Endometrial microvascular endothelial cells (primary cell): ENCODE data around the gene FOS. TPM values are rescaled to one million over a fixed set of nuclear protein-coding genes. Genes with fewer than 3 reads are reported as not detected.

ENCODE experiments used
- in situ Hi-C: cut with HindIII; loops from 2 replicates; pipeline ENCODE4 v1.10.0; 2017; ENCODE audit warnings: low sequenced_read_pairs, low pct_unique_long_range_greater_than_20kb; ENCODE audit errors: inconsistent ontology term
- total RNA-seq: library from RNA; depleted of rRNA; stranded (reverse); fragments of >200 nt; gene quantifications from one replicate; pipeline ENCODE4 v1.2.3, GENCODE V29; 2015; ENCODE audit errors: inconsistent ontology term

Gene FOS
- total RNA-seq, 1 donor from 2014 or later: 16.9 TPM

DNA sequence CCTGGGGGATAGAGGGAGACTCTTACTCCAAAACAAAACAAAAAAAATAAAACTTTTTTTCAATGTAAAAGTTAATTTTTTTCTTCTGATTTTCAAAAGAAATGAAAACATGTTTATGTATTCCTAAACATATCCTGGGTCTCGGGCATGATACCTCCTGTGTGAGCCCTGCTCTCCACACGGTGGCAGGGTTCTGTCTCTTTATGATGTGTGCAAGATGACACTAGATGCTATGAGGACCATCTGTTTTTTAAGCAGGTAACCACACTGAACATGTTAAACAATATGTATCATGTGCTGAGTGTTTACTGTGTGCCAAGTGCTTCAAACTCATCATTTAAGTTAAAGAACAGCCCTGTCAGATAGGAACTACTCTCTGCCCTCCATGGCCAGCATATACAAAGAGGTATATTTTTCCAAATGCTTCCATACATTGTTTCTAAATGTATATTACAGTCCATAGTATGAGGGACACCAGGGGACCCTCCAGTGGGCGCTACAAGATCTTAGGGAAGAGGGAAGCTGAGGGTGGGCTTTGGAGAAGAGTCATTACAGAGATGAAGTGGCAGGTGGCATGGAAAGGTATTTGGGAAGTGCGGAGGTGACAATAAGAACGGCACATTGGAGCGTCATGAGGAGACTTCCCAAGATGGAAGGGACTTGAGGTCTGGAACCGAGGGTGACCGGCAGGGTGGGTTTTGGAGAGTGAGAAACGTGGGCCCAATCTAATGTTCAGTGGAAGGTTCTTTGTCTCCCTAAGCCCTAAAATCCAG lies 28.5 kb downstream of the FOS start:
- in situ Hi-C loops: loop anchor here (10.0 kb wide), 1 partner anchor 182 kb away; the partner anchor contains the start of gene NEK9

DNA sequence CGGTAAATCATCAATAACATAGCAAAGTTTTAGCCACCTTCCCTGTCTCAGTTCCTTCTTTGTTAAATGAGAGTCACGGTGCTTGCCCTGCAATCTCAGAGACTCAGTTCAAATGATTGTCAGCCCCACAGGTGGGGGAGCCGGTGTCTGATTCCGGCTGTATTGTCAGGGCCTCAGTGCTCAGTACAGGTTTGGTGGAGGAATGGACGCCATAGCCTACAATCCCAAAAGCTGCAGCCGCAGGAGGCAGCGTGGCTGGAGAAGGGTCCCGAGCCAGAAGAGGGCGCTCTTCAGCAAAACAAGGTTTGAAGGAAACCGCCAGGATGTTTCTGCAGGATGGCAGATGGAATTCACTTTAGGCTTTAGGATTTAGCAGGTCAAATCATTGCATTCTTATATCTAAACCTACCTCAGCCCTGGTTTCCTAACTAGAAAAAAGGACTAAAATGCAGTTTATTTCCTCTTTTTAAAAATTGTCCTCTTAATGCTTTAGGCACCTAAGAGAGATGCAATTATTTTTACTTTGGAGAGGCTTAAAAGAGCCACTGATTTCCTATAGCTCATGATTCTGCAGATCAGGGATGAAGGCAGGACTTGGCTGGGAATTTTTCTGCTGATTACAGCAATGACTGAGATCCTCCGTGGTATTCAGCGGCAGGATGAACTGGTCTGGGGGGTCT lies 29.2 kb downstream of the FOS start:
- in situ Hi-C loops: loop anchor here (10.0 kb wide), 1 partner anchor 183 kb away; the partner anchor contains the start of gene NEK9

- in situ Hi-C loops: loop anchor here (10.0 kb wide), 1 partner anchor 184 kb away; the partner anchor contains the start of gene NEK9
Measured at GRCh38 chr14:75308991-75309390, 30.4 kb downstream of the FOS start.

DNA sequence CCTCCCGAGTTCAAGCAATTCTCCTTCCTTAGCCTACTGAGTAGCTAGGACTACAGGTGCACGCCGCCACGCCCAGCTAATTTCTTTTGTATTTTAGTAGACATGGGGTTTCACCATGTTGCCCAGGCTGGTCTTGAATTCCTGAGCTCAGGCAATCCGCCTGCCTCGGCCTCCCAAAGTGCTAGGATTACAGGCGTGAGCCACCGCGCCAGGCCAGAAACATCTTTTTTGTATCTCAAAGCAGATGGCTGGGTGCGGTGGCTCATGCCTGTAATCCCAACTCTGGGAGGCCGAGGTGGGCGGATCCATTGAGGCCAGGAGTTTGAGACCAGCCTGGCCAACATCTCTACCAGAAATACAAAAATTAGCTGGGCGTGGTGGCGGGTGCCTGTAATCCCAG lies 30.9 kb downstream of the FOS start:
- in situ Hi-C loops: loop anchor here (10.0 kb wide), 1 partner anchor 185 kb away; the partner anchor contains the start of gene NEK9

GRCh38 chr14:75310295-75311111 lies 31.9 kb downstream of the FOS start:
- in situ Hi-C loops: no loop called here

DNA sequence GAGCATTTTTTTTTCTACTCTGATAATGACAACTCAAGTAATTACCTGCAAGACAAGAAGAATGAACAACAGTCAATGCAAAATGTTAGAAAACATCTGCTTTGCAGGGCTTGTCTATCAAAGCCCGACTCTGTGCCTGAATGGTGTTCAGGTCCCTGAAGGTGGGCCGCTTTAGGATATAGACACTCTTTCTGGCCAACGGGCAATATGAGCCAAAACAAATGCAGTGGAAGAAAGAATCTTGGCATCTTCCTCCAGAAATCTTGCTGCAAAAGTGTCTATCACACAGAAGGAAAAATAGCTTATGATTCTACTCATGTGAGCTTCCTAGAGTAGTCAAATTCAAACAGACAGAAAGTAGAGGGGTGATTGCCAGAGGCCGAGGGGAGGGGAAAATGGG lies 32.7 kb downstream of the FOS start:
- in situ Hi-C loops: no loop called here

- in situ Hi-C loops: no loop called here
Measured at GRCh38 chr14:75312341-75312740, 33.7 kb downstream of the FOS start.

DNA sequence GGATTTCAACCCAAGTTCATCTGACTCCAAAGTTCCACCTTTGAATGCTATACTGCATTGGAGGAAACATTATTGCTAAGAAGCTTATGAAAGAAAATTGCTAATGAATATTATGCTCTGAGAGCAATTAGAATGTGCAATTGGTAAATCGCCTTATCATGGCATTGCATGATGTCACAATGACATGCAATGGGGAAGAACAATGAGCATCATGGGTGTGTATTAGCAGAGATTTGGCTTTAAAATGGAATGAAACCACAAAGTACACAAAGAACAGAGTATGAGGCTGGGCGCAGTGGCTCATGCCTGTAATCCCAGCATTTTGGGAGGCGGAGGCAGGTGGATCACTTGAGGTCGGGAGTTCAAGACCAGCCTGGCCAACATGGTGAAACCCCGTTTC lies 34.7 kb downstream of the FOS start:
- in situ Hi-C loops: no loop called here

- in situ Hi-C loops: no loop called here
Measured at GRCh38 chr14:75315144-75315543, 36.5 kb downstream of the FOS start.

GRCh38 chr14:75317148-75317547 lies 38.5 kb downstream of the FOS start:
- in situ Hi-C loops: no loop called here

GRCh38 chr14:75318353-75318752 lies 39.7 kb downstream of the FOS start:
- in situ Hi-C loops: no loop called here

- in situ Hi-C loops: no loop called here
Measured at GRCh38 chr14:75319021-75319420, 40.4 kb downstream of the FOS start.

DNA sequence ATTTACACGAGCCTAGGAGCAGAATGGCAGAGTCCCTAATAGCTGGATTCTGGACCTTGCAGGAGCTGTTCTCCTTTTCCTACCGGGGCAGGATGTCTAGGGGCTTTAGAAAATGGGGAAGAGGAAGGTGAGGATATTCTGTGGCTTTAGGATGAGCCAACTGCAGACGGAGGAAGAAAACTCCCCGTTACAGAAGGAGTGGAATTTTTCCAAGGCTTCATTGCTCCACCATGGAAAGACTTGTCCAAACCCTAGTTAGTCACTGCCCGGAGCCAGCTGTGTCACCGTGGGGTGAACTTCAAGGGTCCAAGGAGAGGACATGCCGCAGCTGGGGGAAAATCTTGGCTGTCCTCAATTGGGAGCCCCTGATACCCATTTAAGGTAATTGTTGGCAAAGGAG lies 41.6 kb downstream of the FOS start:
- in situ Hi-C loops: no loop called here

GRCh38 chr14:75322746-75323145 lies 44.1 kb downstream of the FOS start:
- in situ Hi-C loops: no loop called here

- in situ Hi-C loops: no loop called here
Measured at GRCh38 chr14:75323571-75323970, 44.9 kb downstream of the FOS start.

- in situ Hi-C loops: no loop called here
Measured at GRCh38 chr14:75328558-75329155, 50.0 kb downstream of the FOS start.

- in situ Hi-C loops: no loop called here
Measured at GRCh38 chr14:75329369-75329768, 50.7 kb downstream of the FOS start.

DNA sequence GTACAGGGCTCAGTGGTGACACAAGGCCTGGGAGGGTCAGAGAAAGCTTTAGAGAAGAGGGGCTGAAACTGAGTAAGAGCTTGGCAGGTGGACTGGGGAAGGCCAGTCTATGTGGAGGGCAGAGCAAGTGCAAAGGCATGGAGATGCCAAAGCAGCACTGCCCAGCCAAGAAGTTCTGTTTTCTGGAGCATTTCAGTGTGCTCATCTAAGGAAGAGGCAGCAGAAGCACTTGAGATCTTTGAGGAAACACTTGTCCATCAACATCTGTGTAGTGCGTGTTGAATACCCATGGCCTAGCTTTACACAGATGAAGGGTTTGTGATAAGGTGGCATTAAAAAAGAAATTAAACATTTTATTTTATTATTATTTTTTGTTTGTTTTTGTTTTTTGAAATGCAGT lies 52.8 kb downstream of the FOS start:
- in situ Hi-C loops: no loop called here
